HEK293 (cell line): ENCODE measurements around the gene HCFC1.
"Not testable (repeated sequence)": the region's sequence is repeated elsewhere in the genome, so short reads cannot be mapped to it uniquely, and the experiment has no call there.

ENCODE experiments used
- CTCF ChIA-PET: fragments of 350-600 bp; formaldehyde crosslinking; extraction: SDS; loops from one replicate; lab custom pipeline; 2021; ENCODE audit warnings: antibody characterized with exemption; lab: Yijun Ruan, JAX
- POLR2A ChIA-PET: fragments of 300-600 bp; formaldehyde crosslinking; extraction: SDS; loops from one replicate; lab custom pipeline; 2020; ENCODE audit warnings: antibody characterized with exemption, inconsistent platforms; lab: Yijun Ruan, JAX
- H3K27ac ChIP-seq: fragments of 200-500 bp; sonication (Bioruptor generic); 2 replicates; pipeline ENCODE4 v1.5.1; 2014; ENCODE audit warnings: low read depth, low read length, control low read depth, inconsistent platforms; ENCODE audit errors: extremely low read depth
- H3K36me3 ChIP-seq, 2 experiments: fragments of 200-500 bp in 1 of 2; sonication (Bioruptor generic) in 1 of 2; 1 replicate in 1 of 2; 2 replicates in 1 of 2; pipeline ENCODE4 v1.5.1; 2014 to 2017; ENCODE audit warnings: inconsistent platforms in 2 of 2, low read length in 2 of 2; ENCODE audit not compliant: control insufficient read depth in 2 of 2, insufficient read depth in 1 of 2
- H3K4me1 ChIP-seq: fragments of 200-500 bp; sonication (Bioruptor generic); 2 replicates; pipeline ENCODE4 v1.5.1; 2014; ENCODE audit warnings: mild to moderate bottlenecking, low read length, inconsistent platforms; ENCODE audit not compliant: control insufficient read depth, insufficient read depth
- H3K4me3 ChIP-seq: 2 replicates; pipeline ENCODE4 v1.5.1; 2011; ENCODE audit warnings: low read depth, mild to moderate bottlenecking, control low read depth, low read length, moderate library complexity
- H3K9me3 ChIP-seq: fragments of 200-500 bp; sonication (Bioruptor generic); 2 replicates; pipeline ENCODE4 v1.5.1; 2014; ENCODE audit warnings: low read depth, low read length, inconsistent platforms; ENCODE audit not compliant: control insufficient read depth, insufficient read depth
- GLIS1 ChIP-seq: fragments of 450-650 bp; formaldehyde crosslinking; IDR thresholded peaks from 2 replicates; pipeline ENCODE4 v1.5.1; 2016; ENCODE audit warnings: missing biosample characterization, missing genetic modification characterization
- OSR2 ChIP-seq: fragments of 450-650 bp; formaldehyde crosslinking; IDR thresholded peaks from 2 replicates; pipeline ENCODE4 v1.5.1; 2016; ENCODE audit warnings: missing biosample characterization, missing genetic modification characterization
- ZBTB1 ChIP-seq: fragments of 450-650 bp; formaldehyde crosslinking; IDR thresholded peaks from 2 replicates; pipeline ENCODE4 v1.5.1; 2016; ENCODE audit warnings: missing biosample characterization, missing genetic modification characterization
- ZFHX2 ChIP-seq: fragments of 450-650 bp; formaldehyde crosslinking; conservative IDR thresholded peaks from 2 replicates; pipeline ENCODE4 v1.5.1; 2016; ENCODE audit warnings: missing biosample characterization, missing genetic modification characterization
- ZNF132 ChIP-seq: fragments of 450-650 bp; formaldehyde crosslinking; IDR thresholded peaks from 2 replicates; pipeline ENCODE4 v1.5.1; 2017; ENCODE audit warnings: missing biosample characterization, missing genetic modification characterization, borderline replicate concordance
- ZNF169 ChIP-seq: fragments of 450-650 bp; formaldehyde crosslinking; IDR thresholded peaks from 2 replicates; pipeline ENCODE4 v1.5.1; 2016; ENCODE audit warnings: missing biosample characterization, missing genetic modification characterization
- ZNF19 ChIP-seq: fragments of 450-650 bp; formaldehyde crosslinking; IDR thresholded peaks from 2 replicates; pipeline ENCODE4; 2016; ENCODE audit warnings: missing biosample characterization, missing genetic modification characterization, low read depth
- ZNF202 ChIP-seq: fragments of 450-650 bp; formaldehyde crosslinking; IDR thresholded peaks from 2 replicates; pipeline ENCODE4 v1.5.1; 2016; ENCODE audit warnings: missing biosample characterization, missing genetic modification characterization, borderline replicate concordance
- ZNF239 ChIP-seq: fragments of 450-650 bp; formaldehyde crosslinking; IDR thresholded peaks from 2 replicates; pipeline ENCODE4 v1.5.1; 2016; ENCODE audit warnings: missing biosample characterization, missing genetic modification characterization
- ZNF280C ChIP-seq: fragments of 450-650 bp; formaldehyde crosslinking; IDR thresholded peaks from 2 replicates; pipeline ENCODE4 v1.5.1; 2016; ENCODE audit warnings: missing biosample characterization, missing genetic modification characterization
- ZNF37A ChIP-seq: fragments of 450-650 bp; IDR thresholded peaks from 2 replicates; pipeline ENCODE4 v1.5.1; 2018; ENCODE audit warnings: missing biosample characterization, missing genetic modification characterization
- ZNF394 ChIP-seq: fragments of 450-650 bp; formaldehyde crosslinking; IDR thresholded peaks from 2 replicates; pipeline ENCODE4 v1.5.1; 2016; ENCODE audit warnings: missing biosample characterization, missing genetic modification characterization, mild to moderate bottlenecking, moderate library complexity, borderline replicate concordance
- ZNF530 ChIP-seq: fragments of 450-650 bp; formaldehyde crosslinking; IDR thresholded peaks from 2 replicates; pipeline ENCODE4 v1.5.1; 2016; ENCODE audit warnings: low read depth, missing biosample characterization, missing genetic modification characterization
- ZNF548 ChIP-seq: fragments of 450-650 bp; formaldehyde crosslinking; IDR thresholded peaks from 2 replicates; pipeline ENCODE4 v1.5.1; 2016; ENCODE audit warnings: missing biosample characterization, missing genetic modification characterization
- ZNF677 ChIP-seq: fragments of 450-650 bp; IDR thresholded peaks from 2 replicates; pipeline ENCODE4 v1.5.0; 2018; ENCODE audit warnings: missing biosample characterization, mild to moderate bottlenecking, missing genetic modification characterization, moderate library complexity
- ZNF704 ChIP-seq: fragments of 450-650 bp; formaldehyde crosslinking; IDR thresholded peaks from 2 replicates; pipeline ENCODE4 v1.5.1; 2016; ENCODE audit warnings: missing biosample characterization, missing genetic modification characterization
- ZNF777 ChIP-seq: fragments of 450-650 bp; formaldehyde crosslinking; IDR thresholded peaks from 2 replicates; pipeline ENCODE4 v1.5.1; 2017; ENCODE audit warnings: missing biosample characterization, missing genetic modification characterization, borderline replicate concordance
- ZSCAN4 ChIP-seq: fragments of 450-650 bp; formaldehyde crosslinking; IDR thresholded peaks from 2 replicates; pipeline ENCODE4 v1.5.1; 2017; ENCODE audit warnings: missing biosample characterization, missing genetic modification characterization
- TF ChIP-seq, protein P1 (sequence below): fragments of 450-650 bp; formaldehyde crosslinking; IDR thresholded peaks from 2 replicates; pipeline ENCODE4 v1.5.1; 2016; ENCODE audit warnings: missing biosample characterization, missing genetic modification characterization
- TF ChIP-seq, protein P2 (sequence below): fragments of 450-650 bp; formaldehyde crosslinking; IDR thresholded peaks from 2 replicates; pipeline ENCODE4 v1.5.1; 2016; ENCODE audit warnings: missing biosample characterization, missing genetic modification characterization
- TF ChIP-seq, protein P3 (sequence below): fragments of 450-650 bp; IDR thresholded peaks from 2 replicates; pipeline ENCODE4 v1.5.1; 2018; ENCODE audit warnings: missing biosample characterization, missing genetic modification characterization

Gene HCFC1

DNA sequence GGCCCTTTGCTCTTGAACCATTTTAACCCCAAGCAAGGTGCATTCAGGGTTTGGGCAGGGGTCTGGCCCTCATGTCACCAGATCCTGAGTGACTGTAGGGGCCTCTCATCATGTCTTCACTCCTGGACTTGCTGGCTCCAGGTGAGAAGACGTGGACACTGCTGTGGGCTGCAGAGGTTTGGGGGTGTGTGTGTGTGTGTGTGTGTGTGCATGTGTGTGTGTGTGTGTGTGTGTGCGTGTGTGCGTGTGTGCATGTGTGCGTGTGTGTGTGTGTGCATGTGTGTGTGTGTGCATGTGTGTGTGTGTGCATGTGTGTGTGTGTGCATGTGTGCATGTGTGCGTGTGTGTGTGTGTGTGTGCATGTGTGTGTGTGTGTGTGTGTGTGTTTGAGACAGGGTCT, 22.8 kb upstream of the HCFC1 start:
- not testable (repeated sequence) for H3K27ac ChIP-seq, H3K9me3 ChIP-seq, H3K4me1 ChIP-seq
- peak; percentile 99 for TF ChIP-seq ZSCAN4 (tag by site-specific recombination)
- TF ChIP-seq, all 188 proteins: peak for 1; not testable (repeated sequence) for 187
- CTCF ChIA-PET, H3K4me3 ChIP-seq, POLR2A ChIA-PET, H3K36me3 ChIP-seq: not testable (repeated sequence)

- TF ChIP-seq ZNF19 (tag by site-specific recombination) (no peak), ZBTB1 (tag by site-specific recombination) (no peak), ZNF704 (tag by site-specific recombination) (no peak), ZNF37A (tag by site-specific recombination) (no peak)
- TF ChIP-seq, protein P1, sequence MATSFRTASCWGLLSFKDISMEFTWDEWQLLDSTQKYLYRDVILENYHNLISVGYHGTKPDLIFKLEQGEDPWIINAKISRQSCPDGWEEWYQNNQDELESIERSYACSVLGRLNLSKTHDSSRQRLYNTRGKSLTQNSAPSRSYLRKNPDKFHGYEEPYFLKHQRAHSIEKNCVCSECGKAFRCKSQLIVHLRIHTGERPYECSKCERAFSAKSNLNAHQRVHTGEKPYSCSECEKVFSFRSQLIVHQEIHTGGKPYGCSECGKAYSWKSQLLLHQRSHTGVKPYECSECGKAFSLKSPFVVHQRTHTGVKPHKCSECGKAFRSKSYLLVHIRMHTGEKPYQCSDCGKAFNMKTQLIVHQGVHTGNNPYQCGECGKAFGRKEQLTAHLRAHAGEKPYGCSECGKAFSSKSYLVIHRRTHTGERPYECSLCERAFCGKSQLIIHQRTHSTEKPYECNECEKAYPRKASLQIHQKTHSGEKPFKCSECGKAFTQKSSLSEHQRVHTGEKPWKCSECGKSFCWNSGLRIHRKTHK: no peak
- TF ChIP-seq, all 188 proteins: peak for 0
- CTCF ChIA-PET: no interaction called here
- Histone ChIP-seq H3K4me1 (no peaks in the 10 kb centered on the region), H3K9me3 (no peaks in the 10 kb centered on the region), H3K36me3 (no peaks in the 10 kb centered on the region), H3K4me3 (no peak overlapping the region), H3K27ac (no peak overlapping the region)
- POLR2A ChIA-PET: interaction anchor here (0.6 to 0.7 kb wide), 2 partner anchors 22 to 498 kb away, joined by 4 read pairs; no protein-coding TSS in a partner anchor
Observed at GRCh38 chrX:153993978-153994377, 22.4 kb upstream of the HCFC1 start.

DNA sequence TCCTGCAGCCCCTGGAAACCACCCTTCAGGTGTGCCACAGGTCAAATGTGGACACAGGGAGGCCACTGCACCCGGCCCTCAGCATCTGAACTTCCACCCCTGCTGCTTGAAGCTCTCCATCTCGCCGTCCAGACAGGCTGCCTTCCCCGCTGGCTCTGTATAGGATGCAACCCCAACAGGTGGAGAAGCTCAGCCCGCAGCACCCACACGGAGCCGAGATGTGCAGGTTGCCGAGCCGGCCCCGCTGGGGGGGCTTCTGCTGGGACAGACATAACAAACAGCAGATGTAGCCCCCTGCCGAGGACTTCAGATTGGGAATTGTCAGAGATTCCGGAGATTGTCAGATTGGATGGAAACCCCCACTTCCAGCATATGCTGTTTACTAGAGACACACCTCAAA, 21.5 kb upstream of the HCFC1 start:
- Histone ChIP-seq H3K4me3 (no peak overlapping the region), H3K27ac (no peak overlapping the region), H3K36me3 (no peaks in the 10 kb centered on the region), H3K4me1 (no peaks in the 10 kb centered on the region), H3K9me3 (no peaks in the 10 kb centered on the region)
- ChIA-PET CTCF (no interaction called here), POLR2A (interaction anchor here (0.7 kb wide), 1 partner anchor 49 kb away, joined by 6 read pairs; no protein-coding TSS in a partner anchor)
- TF ChIP-seq ZNF394 (tag by site-specific recombination) (no peak), ZFHX2 (tag by site-specific recombination) (no peak), ZNF677 (tag by site-specific recombination) (no peak), GLIS1 (tag by site-specific recombination) (no peak), ZNF19 (tag by site-specific recombination) (no peak), ZNF239 (tag by site-specific recombination) (no peak), ZNF280C (no peak), ZNF169 (tag by site-specific recombination) (no peak), OSR2 (tag by site-specific recombination) (no peak), ZNF548 (no peak), ZNF777 (tag by site-specific recombination) (no peak), ZNF202 (no peak), ZNF530 (no peak), ZNF132 (tag by site-specific recombination) (no peak)
- TF ChIP-seq, protein P2, sequence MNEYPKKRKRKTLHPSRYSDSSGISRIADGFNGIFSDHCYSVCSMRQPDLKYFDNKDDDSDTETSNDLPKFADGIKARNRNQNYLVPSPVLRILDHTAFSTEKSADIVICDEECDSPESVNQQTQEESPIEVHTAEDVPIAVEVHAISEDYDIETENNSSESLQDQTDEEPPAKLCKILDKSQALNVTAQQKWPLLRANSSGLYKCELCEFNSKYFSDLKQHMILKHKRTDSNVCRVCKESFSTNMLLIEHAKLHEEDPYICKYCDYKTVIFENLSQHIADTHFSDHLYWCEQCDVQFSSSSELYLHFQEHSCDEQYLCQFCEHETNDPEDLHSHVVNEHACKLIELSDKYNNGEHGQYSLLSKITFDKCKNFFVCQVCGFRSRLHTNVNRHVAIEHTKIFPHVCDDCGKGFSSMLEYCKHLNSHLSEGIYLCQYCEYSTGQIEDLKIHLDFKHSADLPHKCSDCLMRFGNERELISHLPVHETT (tag by site-specific recombination): no peak
- TF ChIP-seq, protein P3, sequence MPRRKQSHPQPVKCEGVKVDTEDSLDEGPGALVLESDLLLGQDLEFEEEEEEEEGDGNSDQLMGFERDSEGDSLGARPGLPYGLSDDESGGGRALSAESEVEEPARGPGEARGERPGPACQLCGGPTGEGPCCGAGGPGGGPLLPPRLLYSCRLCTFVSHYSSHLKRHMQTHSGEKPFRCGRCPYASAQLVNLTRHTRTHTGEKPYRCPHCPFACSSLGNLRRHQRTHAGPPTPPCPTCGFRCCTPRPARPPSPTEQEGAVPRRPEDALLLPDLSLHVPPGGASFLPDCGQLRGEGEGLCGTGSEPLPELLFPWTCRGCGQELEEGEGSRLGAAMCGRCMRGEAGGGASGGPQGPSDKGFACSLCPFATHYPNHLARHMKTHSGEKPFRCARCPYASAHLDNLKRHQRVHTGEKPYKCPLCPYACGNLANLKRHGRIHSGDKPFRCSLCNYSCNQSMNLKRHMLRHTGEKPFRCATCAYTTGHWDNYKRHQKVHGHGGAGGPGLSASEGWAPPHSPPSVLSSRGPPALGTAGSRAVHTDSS (tag by site-specific recombination): no peak
